Measurements from ENCODE around the gene P2RY2.

GRCh38 chr11:73219396-73220285 is 1.6 kb downstream of the P2RY2 start:
- no peak for TF ChIP-seq ZBTB33 (IDR thresholded peaks at IDR 0.05)
- no peak for TF ChIP-seq RAD21 (IDR thresholded peaks at IDR 0.05)
- no peak for TF ChIP-seq ATF3 (IDR thresholded peaks at IDR 0.05)
- no peak for TF ChIP-seq CTCF (IDR thresholded peaks at IDR 0.05; ENCODE audit: low read depth, low read length, missing input control)
- no peak for TF ChIP-seq TAF1 (conservative IDR thresholded peaks at IDR 0.05)
- TF ChIP-seq SP1 (IDR thresholded peaks at IDR 0.05), result no peak
- no peak for TF ChIP-seq MAX (IDR thresholded peaks at IDR 0.05)
- TF ChIP-seq YY1 (IDR thresholded peaks at IDR 0.05), result no peak
- TF ChIP-seq FOXA1 (IDR thresholded peaks at IDR 0.05), result no peak
- no peak for TF ChIP-seq REST (IDR thresholded peaks at IDR 0.05)
- TF ChIP-seq RXRA (IDR thresholded peaks at IDR 0.05), result no peak

All from liver (tissue), 3 donors.